ENCODE data around the gene DDX6.

DNA sequence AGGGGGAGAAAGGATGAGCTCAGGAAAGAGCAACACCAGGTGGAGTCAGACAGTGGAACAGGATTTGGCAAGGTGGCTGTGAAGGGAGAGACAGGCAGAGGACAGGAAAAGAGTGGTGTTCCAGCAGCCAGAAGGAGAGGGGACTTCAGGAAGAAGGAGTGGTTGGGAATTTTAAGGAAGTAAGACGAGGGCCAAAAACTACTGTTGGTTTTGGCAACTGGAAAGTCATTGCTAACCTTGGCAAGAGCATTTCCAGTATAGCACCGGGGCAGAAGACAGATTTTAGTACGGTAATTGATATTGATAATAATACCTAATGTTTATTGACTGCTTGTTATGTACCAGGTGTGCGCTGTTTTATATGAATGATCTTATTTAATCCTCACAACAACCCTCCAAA is 15.4 kb upstream of the DDX6 start:
- TF ChIP-seq YY1 (tag by site-specific recombination; IDR thresholded peaks at IDR 0.05) (no peak), ZBTB1 (tag by site-specific recombination; IDR thresholded peaks at IDR 0.05) (no peak), ZNF157 (tag by site-specific recombination; IDR thresholded peaks at IDR 0.05) (no peak), TCF7L2 (IDR thresholded peaks at IDR 0.05; ENCODE audit: borderline replicate concordance, low read depth, low read length) (no peak)
- TF ChIP-seq, protein P1, sequence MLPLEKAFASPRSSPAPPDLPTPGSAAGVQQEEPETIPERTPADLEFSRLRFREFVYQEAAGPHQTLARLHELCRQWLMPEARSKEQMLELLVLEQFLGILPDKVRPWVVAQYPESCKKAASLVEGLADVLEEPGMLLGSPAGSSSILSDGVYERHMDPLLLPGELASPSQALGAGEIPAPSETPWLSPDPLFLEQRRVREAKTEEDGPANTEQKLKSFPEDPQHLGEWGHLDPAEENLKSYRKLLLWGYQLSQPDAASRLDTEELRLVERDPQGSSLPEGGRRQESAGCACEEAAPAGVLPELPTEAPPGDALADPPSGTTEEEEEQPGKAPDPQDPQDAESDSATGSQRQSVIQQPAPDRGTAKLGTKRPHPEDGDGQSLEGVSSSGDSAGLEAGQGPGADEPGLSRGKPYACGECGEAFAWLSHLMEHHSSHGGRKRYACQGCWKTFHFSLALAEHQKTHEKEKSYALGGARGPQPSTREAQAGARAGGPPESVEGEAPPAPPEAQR (tag by site-specific recombination; IDR thresholded peaks at IDR 0.05): no peak
- TF ChIP-seq, protein P2, sequence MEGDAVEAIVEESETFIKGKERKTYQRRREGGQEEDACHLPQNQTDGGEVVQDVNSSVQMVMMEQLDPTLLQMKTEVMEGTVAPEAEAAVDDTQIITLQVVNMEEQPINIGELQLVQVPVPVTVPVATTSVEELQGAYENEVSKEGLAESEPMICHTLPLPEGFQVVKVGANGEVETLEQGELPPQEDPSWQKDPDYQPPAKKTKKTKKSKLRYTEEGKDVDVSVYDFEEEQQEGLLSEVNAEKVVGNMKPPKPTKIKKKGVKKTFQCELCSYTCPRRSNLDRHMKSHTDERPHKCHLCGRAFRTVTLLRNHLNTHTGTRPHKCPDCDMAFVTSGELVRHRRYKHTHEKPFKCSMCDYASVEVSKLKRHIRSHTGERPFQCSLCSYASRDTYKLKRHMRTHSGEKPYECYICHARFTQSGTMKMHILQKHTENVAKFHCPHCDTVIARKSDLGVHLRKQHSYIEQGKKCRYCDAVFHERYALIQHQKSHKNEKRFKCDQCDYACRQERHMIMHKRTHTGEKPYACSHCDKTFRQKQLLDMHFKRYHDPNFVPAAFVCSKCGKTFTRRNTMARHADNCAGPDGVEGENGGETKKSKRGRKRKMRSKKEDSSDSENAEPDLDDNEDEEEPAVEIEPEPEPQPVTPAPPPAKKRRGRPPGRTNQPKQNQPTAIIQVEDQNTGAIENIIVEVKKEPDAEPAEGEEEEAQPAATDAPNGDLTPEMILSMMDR (tag by site-specific recombination; IDR thresholded peaks at IDR 0.05): no peak
- TF ChIP-seq, protein P3, sequence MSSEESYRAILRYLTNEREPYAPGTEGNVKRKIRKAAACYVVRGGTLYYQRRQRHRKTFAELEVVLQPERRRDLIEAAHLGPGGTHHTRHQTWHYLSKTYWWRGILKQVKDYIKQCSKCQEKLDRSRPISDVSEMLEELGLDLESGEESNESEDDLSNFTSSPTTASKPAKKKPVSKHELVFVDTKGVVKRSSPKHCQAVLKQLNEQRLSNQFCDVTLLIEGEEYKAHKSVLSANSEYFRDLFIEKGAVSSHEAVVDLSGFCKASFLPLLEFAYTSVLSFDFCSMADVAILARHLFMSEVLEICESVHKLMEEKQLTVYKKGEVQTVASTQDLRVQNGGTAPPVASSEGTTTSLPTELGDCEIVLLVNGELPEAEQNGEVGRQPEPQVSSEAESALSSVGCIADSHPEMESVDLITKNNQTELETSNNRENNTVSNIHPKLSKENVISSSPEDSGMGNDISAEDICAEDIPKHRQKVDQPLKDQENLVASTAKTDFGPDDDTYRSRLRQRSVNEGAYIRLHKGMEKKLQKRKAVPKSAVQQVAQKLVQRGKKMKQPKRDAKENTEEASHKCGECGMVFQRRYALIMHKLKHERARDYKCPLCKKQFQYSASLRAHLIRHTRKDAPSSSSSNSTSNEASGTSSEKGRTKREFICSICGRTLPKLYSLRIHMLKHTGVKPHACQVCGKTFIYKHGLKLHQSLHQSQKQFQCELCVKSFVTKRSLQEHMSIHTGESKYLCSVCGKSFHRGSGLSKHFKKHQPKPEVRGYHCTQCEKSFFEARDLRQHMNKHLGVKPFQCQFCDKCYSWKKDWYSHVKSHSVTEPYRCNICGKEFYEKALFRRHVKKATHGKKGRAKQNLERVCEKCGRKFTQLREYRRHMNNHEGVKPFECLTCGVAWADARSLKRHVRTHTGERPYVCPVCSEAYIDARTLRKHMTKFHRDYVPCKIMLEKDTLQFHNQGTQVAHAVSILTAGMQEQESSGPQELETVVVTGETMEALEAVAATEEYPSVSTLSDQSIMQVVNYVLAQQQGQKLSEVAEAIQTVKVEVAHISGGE (tag by site-specific recombination; conservative IDR thresholded peaks at IDR 0.05; ENCODE audit: low read depth): no peak

Data from HEK293 (cell line).